Stomach smooth muscle (tissue), 2 donors: ENCODE data around the gene ZFP36L1.

Source experiments
- H3K27ac ChIP-seq: one replicate; pipeline ENCODE4 v1.7.0; 2013; ENCODE audit warnings: mild to moderate bottlenecking, low read length, inconsistent platforms
- H3K27me3 ChIP-seq, 2 donors: one replicate each; pipeline ENCODE4 v1.7.0; 2013; ENCODE audit warnings: low read length in 2 of 2; ENCODE audit not compliant: insufficient read depth in 2 of 2, control insufficient read depth in 1 of 2
- H3K36me3 ChIP-seq, 2 donors: one replicate each; pipeline ENCODE4 v1.7.0; 2013; ENCODE audit warnings: low read length in 2 of 2; ENCODE audit not compliant: control insufficient read depth in 2 of 2, insufficient read depth in 2 of 2
- H3K4me1 ChIP-seq: one replicate; pipeline ENCODE4 v1.7.0; 2013; ENCODE audit warnings: low read length; ENCODE audit not compliant: control insufficient read depth, insufficient read depth
- H3K4me3 ChIP-seq, 2 donors: one replicate each; pipeline ENCODE4 v1.7.0; 2013; ENCODE audit warnings: low read length in 2 of 2
- H3K9ac ChIP-seq, 2 donors: one replicate each; pipeline ENCODE4 v1.7.0; 2013; ENCODE audit warnings: low read length in 2 of 2, mild to moderate bottlenecking in 1 of 2
- H3K9me3 ChIP-seq, 2 donors: one replicate each; pipeline ENCODE4 v1.7.0; 2013; ENCODE audit warnings: low read length in 2 of 2; ENCODE audit not compliant: control insufficient read depth in 2 of 2
- donor health status: healthy.
- donor health status: Pancreatic carcinoma.

Gene ZFP36L1

DNA sequence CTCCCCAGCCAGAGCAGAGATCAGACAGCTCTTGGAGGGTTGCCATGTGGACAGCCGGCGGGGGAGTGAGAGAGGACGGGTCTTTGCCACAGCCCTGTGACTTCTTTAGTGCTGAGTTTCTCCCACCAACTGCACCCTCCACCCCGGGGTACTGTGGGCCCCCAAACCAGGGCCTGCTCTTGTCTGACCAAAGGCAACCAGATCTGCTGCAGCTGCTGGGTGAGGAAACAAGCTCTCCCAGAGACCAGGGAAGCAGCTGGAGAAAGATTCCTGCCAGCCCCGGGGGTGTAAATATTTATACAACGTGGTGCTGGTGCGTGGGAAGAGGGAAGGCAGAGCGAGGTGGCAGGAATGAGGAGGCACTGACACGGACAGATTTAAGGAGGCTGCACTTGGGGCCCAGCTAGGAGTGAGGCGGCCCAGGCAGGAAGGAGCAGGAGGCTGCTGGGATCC lies 14.3 kb upstream of the ZFP36L1 start:
- H3K4me3 ChIP-seq = peak overlapping the region in 1 of 2 donors; percentile 54
- peak overlapping the region; percentile 60 to 64 for H3K9ac ChIP-seq
- H3K4me1 ChIP-seq = peaks cover 41% of the 10 kb centered on the region
- H3K27ac ChIP-seq = peak overlapping the region; percentile 92
- H3K9me3 ChIP-seq = no peaks in the 10 kb centered on the region
- H3K36me3 ChIP-seq = no peaks in the 10 kb centered on the region
- no peaks in the 10 kb centered on the region for H3K27me3 ChIP-seq

DNA sequence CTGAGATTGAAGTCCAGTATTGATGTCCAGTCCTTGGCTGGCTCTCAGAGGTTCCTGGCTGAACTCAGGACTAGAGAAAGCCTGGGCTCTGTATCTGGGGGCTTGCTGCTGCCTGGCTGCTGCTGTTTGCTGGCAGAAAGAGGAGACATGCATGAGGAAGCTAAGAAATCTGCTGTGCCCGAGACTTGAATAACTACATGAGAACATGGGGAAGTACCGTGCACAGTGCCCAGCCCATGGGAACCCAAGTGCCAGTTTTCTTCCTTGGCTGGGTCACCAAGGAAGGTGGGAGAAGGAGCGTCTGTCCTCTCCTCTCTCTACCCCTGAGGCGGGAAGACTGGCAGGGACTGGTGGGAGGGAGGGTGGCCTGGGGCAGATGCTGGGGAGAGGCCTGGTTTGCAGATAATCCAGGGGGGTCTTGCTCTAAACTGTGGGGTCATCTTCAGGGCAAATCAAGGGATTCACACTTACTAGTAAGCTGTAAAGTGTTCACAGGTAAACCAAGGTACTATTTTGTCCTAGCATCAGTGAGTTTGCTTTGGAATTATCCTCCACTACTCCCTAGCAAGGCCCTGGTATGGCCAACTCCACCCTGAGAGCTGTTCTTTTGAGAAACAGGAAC lies 13.8 kb upstream of the ZFP36L1 start:
- H3K9me3 ChIP-seq = no peaks in the 10 kb centered on the region
- peaks cover 37% of the 10 kb centered on the region for H3K4me1 ChIP-seq
- peak overlapping the region in 1 of 2 donors; percentile 54 for H3K4me3 ChIP-seq
- H3K27me3 ChIP-seq = no peaks in the 10 kb centered on the region
- peak overlapping the region; percentile 60 to 64 for H3K9ac ChIP-seq
- H3K27ac ChIP-seq = peak overlapping the region; percentile 92
- no peaks in the 10 kb centered on the region for H3K36me3 ChIP-seq

DNA sequence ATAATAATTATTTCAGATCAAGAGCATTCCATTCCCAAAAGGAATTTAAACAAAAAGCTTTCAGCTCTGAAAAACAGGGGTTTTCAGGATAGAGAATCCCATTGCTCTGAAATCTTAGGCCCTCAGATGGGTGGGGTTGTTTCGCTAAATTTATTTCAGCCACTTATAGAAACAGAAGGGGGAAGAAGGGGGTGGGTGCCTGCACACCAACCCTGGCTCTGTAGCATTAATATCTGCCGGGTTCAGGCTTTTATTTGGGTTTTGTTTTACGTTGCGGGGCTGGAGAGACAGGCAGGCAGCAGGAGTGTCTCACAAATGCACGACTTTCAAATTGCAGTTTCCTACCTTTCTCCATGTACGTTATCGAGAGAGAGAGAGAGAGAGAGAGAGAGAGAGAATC lies 12.5 kb upstream of the ZFP36L1 start:
- no peaks in the 10 kb centered on the region for H3K27me3 ChIP-seq
- H3K36me3 ChIP-seq = no peaks in the 10 kb centered on the region
- H3K9ac ChIP-seq = peak overlapping the region; percentile 37 to 52
- peak overlapping the region; percentile 92 for H3K27ac ChIP-seq
- no peaks in the 10 kb centered on the region for H3K9me3 ChIP-seq
- H3K4me3 ChIP-seq = peak overlapping the region in 1 of 2 donors; percentile 23
- peaks cover 37% of the 10 kb centered on the region for H3K4me1 ChIP-seq

DNA sequence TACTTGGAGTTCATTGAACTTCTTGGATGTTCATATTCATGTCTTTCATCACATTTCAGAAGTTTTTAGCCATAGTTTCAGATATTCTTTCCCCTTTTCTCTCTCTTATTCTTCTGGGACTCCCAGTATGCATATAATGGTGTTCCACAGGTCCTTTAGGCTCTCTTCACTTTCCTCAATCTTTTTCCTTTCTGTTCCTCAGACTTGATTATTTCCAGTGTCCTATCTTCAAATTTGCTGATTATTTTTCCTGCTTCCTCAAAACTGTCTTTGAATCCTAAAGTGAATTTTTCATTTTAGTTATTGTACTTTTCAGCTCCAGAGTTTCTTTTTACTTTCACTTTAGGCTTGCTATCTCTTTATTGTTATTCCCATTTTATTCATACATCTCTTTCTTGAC lies 8.8 kb upstream of the ZFP36L1 start:
- peaks cover 19% of the 10 kb centered on the region for H3K4me1 ChIP-seq
- H3K36me3 ChIP-seq = no peaks in the 10 kb centered on the region

DNA sequence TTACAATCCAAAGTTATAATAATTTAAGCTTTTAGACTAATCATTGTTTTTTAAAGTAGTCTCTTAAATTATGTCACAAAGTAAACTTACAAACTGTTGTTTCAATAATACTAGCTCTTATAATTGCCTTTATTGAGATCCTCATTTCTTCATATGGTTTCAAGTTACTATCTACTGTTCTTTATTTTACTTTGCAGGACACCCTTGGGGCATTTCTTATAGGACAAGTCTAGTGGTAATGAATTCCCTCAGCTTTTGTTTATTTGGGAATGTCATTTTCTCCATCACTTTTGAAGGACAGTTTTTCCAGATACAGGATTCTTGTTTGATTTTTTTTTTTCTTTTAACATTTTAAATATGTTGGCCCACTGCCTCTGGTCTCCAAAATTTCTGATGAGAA lies 8.1 kb upstream of the ZFP36L1 start:
- no peak overlapping the region for H3K9ac ChIP-seq
- no peaks in the 10 kb centered on the region for H3K27me3 ChIP-seq
- H3K4me1 ChIP-seq = peaks cover 18% of the 10 kb centered on the region
- no peaks in the 10 kb centered on the region for H3K9me3 ChIP-seq
- no peak overlapping the region for H3K4me3 ChIP-seq
- H3K27ac ChIP-seq = no peak overlapping the region
- H3K36me3 ChIP-seq = no peaks in the 10 kb centered on the region

More for the DNA sequence above, 8.8 kb upstream of the ZFP36L1 start:
- no peak overlapping the region for H3K4me3 ChIP-seq
- H3K9me3 ChIP-seq = no peaks in the 10 kb centered on the region
- H3K9ac ChIP-seq = no peak overlapping the region
- H3K27ac ChIP-seq = no peak overlapping the region
- no peaks in the 10 kb centered on the region for H3K27me3 ChIP-seq

DNA sequence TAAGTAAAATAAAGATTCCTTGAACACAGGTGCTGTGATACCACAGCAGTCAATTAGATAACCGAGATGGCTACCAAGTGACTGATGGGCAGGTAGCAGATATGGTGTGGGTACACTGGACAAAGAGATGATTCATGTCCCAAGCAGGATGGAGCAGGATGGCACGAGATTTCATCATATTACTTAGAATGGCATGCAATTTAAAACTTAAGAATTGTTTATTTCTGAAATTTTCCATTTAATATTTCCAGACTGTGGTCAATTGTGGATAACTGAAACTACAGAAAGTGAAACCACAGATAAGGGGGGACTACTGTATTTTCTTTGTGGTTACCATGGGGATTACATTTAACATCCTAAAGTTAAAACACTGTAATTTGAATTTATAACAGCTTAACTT lies 7.5 kb upstream of the ZFP36L1 start:
- H3K4me3 ChIP-seq = no peak overlapping the region
- H3K27me3 ChIP-seq = no peaks in the 10 kb centered on the region
- no peak overlapping the region for H3K27ac ChIP-seq
- H3K4me1 ChIP-seq = peaks cover 12% of the 10 kb centered on the region
- H3K36me3 ChIP-seq = no peaks in the 10 kb centered on the region
- no peaks in the 10 kb centered on the region for H3K9me3 ChIP-seq
- no peak overlapping the region for H3K9ac ChIP-seq

DNA sequence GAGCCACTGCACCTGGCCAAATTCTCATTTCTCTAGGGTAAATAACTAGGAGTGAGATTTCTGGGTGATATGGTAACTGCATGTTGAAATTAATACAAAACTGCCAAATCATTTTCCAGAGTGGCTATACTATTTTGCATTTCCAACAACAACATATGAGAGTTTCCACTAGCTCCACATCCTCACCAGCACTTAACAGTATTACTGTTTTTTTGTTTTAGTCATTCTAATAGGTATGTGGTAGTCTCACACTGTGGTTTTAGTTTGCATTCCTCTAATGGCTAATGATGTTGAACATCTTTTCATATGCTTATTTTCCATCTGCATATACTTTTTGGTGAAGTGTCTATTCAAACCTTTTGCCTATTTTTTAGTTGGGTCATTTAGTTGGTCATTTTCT lies 5.8 kb upstream of the ZFP36L1 start:
- no peaks in the 10 kb centered on the region for H3K9me3 ChIP-seq
- H3K27me3 ChIP-seq = no peaks in the 10 kb centered on the region
- H3K4me3 ChIP-seq = no peak overlapping the region
- H3K4me1 ChIP-seq = peaks cover 14% of the 10 kb centered on the region
- H3K36me3 ChIP-seq = no peaks in the 10 kb centered on the region
- no peak overlapping the region for H3K27ac ChIP-seq
- no peak overlapping the region for H3K9ac ChIP-seq

DNA sequence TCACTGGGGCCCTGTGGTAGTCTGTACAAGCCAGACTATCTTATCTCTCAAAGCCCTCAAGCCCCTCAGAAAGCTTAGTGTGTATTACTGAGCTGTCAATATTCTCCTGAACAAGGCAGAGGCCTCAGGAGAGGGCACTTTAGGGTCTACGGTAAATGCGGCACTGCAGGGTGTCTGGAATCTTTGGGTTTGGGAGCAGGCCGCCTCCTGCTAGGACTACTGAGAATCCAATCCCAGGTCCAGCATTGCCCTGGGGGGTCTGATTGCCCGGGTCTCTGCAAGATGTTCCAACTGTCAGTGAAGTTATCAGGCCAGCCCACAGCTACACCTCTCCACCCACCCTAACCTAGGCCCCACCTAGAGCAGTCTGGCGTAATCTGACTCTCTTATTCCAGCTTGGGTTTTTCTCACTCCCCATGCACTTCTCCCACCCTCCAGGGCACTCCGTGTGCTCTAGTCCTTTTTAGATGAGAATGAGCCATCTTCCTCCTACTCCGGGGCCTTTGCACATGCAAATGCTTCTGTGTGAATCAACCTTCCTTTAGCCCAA lies 4.3 kb upstream of the ZFP36L1 start:
- H3K4me1 ChIP-seq = peaks cover 14% of the 10 kb centered on the region
- H3K9me3 ChIP-seq = no peaks in the 10 kb centered on the region
- peak overlapping the region; percentile 42 to 96 for H3K9ac ChIP-seq
- peak overlapping the region; percentile 100 for H3K27ac ChIP-seq
- peaks cover 0 to 3% of the 10 kb centered on the region in 2 donors for H3K36me3 ChIP-seq
- no peaks in the 10 kb centered on the region for H3K27me3 ChIP-seq
- no peak overlapping the region for H3K4me3 ChIP-seq

DNA sequence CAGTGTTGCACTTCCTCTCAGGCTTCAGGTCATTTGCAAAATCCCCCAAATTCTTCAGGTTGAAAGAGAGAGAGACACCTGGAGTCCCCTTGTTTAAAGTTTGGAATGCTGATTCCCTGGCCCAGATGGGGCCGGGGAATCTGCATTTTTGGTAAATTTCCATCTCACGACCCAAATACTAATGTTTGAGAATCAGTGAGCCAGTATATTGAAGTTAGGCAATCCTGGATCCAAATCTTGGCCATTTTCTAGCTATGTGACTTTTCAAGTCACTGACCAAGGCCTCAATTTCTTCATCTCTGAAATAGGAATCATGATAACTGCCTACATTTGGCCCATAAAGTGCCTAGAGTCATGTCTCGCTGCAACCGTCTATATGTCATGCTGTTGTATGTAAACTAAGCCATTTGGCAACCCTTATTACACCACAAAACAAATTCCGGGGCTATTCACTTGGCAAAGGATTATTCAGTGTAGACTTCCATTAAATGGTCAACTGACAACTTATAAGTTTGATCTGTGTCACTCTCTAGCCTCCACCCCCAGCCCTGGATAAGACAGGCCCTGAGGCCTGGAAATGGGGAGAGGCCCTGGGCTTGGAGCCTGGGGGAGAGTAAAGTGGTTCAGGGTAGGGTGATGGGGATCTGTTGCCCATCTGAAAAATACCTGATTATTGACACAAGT lies 3.7 kb upstream of the ZFP36L1 start:
- H3K9me3 ChIP-seq = no peaks in the 10 kb centered on the region
- peaks cover 14% of the 10 kb centered on the region for H3K4me1 ChIP-seq
- H3K9ac ChIP-seq = peak overlapping the region; percentile 96 to 99
- H3K4me3 ChIP-seq = peak overlapping the region; percentile 56 to 83
- peak overlapping the region; percentile 100 for H3K27ac ChIP-seq
- H3K36me3 ChIP-seq = peaks cover 4 to 8% of the 10 kb centered on the region in 2 donors
- H3K27me3 ChIP-seq = no peaks in the 10 kb centered on the region

DNA sequence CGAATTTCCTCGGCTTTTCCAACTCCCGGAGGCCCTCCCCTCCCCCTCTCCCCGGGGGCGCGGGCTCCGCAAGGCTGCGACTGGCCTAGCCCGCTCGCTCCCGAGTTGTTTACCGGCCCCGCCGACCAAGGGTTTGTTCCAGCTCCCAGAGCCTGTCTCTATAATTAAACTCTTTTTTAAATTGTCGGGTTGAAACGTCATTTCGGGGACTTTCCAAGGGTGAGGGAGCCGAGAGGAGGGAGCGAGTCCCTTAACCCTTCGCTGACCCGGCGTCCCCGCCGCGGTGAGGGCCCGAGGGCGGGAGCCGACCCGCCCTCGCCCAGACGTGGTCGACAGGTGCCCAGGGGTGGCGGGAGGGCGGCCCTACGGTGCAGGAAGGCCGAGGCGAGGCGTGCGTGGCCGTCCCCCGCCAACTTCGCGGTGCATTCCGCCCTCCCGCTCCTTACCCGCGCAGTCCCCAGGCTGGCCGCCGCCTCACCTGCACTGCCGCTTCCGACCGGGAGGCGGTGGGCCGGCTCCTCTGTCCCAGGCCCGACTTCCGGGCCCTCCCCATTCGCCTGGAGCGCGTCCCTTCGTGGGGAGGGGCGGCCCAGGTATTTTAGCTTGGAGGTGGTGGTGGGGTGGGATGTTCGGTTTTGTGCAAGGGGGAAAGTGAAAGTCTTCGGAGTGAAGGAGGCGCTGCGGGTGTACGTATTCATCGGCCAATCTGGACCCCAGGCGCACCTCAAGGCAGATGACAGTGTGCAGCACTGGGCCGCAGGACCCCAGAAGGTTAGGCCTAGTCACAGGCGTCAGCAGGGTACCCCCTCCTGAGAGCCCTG lies 2.9 kb upstream of the ZFP36L1 start:
- Histone ChIP-seq H3K9me3 (no peaks in the 10 kb centered on the region), H3K36me3 (peaks cover 11 to 15% of the 10 kb centered on the region in 2 donors), H3K4me3 (peak overlapping the region; percentile 56 to 83), H3K9ac (peak overlapping the region; percentile 96 to 99), H3K4me1 (peaks cover 14% of the 10 kb centered on the region), H3K27ac (peak overlapping the region; percentile 100), H3K27me3 (no peaks in the 10 kb centered on the region)
